Astrocyte (in vitro differentiated cells and primary cell): ENCODE results near the gene HDGF. TPM values are rescaled to one million over a fixed set of nuclear protein-coding genes. Genes with fewer than 3 reads are reported as not detected.

ENCODE experiments used
- DNase-seq: peaks from one replicate; pipeline ENCODE4 v3.0.0-alpha.2; 2010; ENCODE audit warnings: low read depth
- FAIRE-seq: peaks from 2 replicates; lab custom pipeline; 2011; peaks lifted over from hg19 to GRCh38; lab: Jason Lieb, UNC
- H2AFZ ChIP-seq: 2 replicates; pipeline ENCODE4 v1.6.0; 2012; ENCODE audit warnings: low read depth, low read length, inconsistent platforms
- H3K27ac ChIP-seq: 2 replicates; pipeline ENCODE4 v1.5.1; 2011; ENCODE audit warnings: low read depth, low read length, inconsistent platforms
- H3K27me3 ChIP-seq: 2 replicates; pipeline ENCODE4 v1.6.0; 2011; ENCODE audit warnings: low read length, inconsistent platforms; ENCODE audit not compliant: insufficient read depth
- H3K36me3 ChIP-seq: 2 replicates; pipeline ENCODE4 v1.5.1; 2011; ENCODE audit warnings: low read length, inconsistent platforms; ENCODE audit not compliant: insufficient read depth
- H3K4me1 ChIP-seq: 2 replicates; pipeline ENCODE4 v1.5.1; 2011; ENCODE audit warnings: low read length, inconsistent platforms; ENCODE audit not compliant: insufficient read depth
- H3K4me2 ChIP-seq: 2 replicates; pipeline ENCODE4 v1.6.0; 2012; ENCODE audit warnings: low read length, inconsistent platforms
- H3K4me3 ChIP-seq: 2 replicates; pipeline ENCODE4 v1.5.1; 2011; ENCODE audit warnings: low read depth, mild to moderate bottlenecking, low read length, inconsistent platforms; ENCODE audit not compliant: insufficient read depth
- H3K79me2 ChIP-seq: 2 replicates; pipeline ENCODE4 v1.6.0; 2012; ENCODE audit warnings: mild to moderate bottlenecking, low read length, inconsistent platforms; ENCODE audit not compliant: insufficient read depth
- H3K9ac ChIP-seq: 2 replicates; pipeline ENCODE4 v1.6.0; 2012; ENCODE audit warnings: mild to moderate bottlenecking, low read length, inconsistent platforms
- H3K9me3 ChIP-seq: 2 replicates; pipeline ENCODE4 v1.5.1; 2012; ENCODE audit warnings: low read depth, mild to moderate bottlenecking, low read length, inconsistent platforms; ENCODE audit not compliant: insufficient read depth
- H4K20me1 ChIP-seq: 2 replicates; pipeline ENCODE4 v1.6.0; 2012; ENCODE audit warnings: low read length, inconsistent platforms; ENCODE audit not compliant: insufficient read depth
- H3K27ac Mint-ChIP-seq: one replicate; pipeline ENCODE4 v1.8.0; 2021; ENCODE audit warnings: mild to moderate bottlenecking, mixed read lengths; ENCODE audit not compliant: unreplicated experiment
- H3K27me3 Mint-ChIP-seq: one replicate; pipeline ENCODE4 v1.8.0; 2021; ENCODE audit warnings: low read depth, mixed read lengths; ENCODE audit not compliant: unreplicated experiment
- H3K36me3 Mint-ChIP-seq: one replicate; pipeline ENCODE4 v1.8.0; 2021; ENCODE audit warnings: low read depth, mixed read lengths; ENCODE audit not compliant: unreplicated experiment
- H3K4me1 Mint-ChIP-seq: one replicate; pipeline ENCODE4 v1.8.0; 2021; ENCODE audit warnings: low read depth, mixed read lengths; ENCODE audit not compliant: unreplicated experiment
- H3K4me3 Mint-ChIP-seq: one replicate; pipeline ENCODE4 v1.8.0; 2021; ENCODE audit warnings: mild to moderate bottlenecking, moderate library complexity, mixed read lengths; ENCODE audit not compliant: unreplicated experiment
- H3K9me3 Mint-ChIP-seq: one replicate; pipeline ENCODE4 v1.8.0; 2021; ENCODE audit warnings: mild to moderate bottlenecking, mixed read lengths; ENCODE audit not compliant: unreplicated experiment
- EZH2 ChIP-seq: IDR thresholded peaks from 2 replicates; pipeline ENCODE4 v1.6.1; 2012; ENCODE audit warnings: mild to moderate bottlenecking, low read length, inconsistent platforms; ENCODE audit not compliant: insufficient read depth
- total RNA-seq: library from RNA; stranded (reverse); gene quantifications from 2 replicates; pipeline ENCODE4 v1.2.1, GENCODE V29; 2021
- TF ChIP-seq, protein P1 (sequence below): IDR thresholded peaks from 2 replicates; pipeline ENCODE4 v1.5.1; 2011; ENCODE audit warnings: low read depth, mild to moderate bottlenecking, inconsistent platforms, low read length, moderate library complexity; ENCODE audit not compliant: insufficient read depth

HDGF gene
- total RNA-seq, 1 donor from 2014 or later: 190 TPM

GRCh38 chr1:156768610-156769295 is 17.3 kb upstream of the HDGF start:
- TF ChIP-seq, protein P1, sequence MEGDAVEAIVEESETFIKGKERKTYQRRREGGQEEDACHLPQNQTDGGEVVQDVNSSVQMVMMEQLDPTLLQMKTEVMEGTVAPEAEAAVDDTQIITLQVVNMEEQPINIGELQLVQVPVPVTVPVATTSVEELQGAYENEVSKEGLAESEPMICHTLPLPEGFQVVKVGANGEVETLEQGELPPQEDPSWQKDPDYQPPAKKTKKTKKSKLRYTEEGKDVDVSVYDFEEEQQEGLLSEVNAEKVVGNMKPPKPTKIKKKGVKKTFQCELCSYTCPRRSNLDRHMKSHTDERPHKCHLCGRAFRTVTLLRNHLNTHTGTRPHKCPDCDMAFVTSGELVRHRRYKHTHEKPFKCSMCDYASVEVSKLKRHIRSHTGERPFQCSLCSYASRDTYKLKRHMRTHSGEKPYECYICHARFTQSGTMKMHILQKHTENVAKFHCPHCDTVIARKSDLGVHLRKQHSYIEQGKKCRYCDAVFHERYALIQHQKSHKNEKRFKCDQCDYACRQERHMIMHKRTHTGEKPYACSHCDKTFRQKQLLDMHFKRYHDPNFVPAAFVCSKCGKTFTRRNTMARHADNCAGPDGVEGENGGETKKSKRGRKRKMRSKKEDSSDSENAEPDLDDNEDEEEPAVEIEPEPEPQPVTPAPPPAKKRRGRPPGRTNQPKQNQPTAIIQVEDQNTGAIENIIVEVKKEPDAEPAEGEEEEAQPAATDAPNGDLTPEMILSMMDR: no peak
- TF ChIP-seq EZH2: no peak
- H3K9me3 Mint-ChIP-seq: no peaks in the 10 kb centered on the region
- no peaks in the 10 kb centered on the region for H3K27me3 Mint-ChIP-seq
- peaks cover 6% of the 10 kb centered on the region for H3K36me3 Mint-ChIP-seq
- H2AFZ ChIP-seq: no peak overlapping the region
- no peaks in the 10 kb centered on the region for H3K27me3 ChIP-seq
- peak overlapping the region; percentile 96 for H3K9ac ChIP-seq
- FAIRE-seq (no peak), DNase-seq (no peak)
- H4K20me1 ChIP-seq: peaks cover 53% of the 10 kb centered on the region
- H3K4me3 ChIP-seq: peak overlapping the region; percentile 83
- H3K27ac ChIP-seq: peak overlapping the region; percentile 90
- peaks cover 71% of the 10 kb centered on the region for H3K79me2 ChIP-seq
- peaks cover 3% of the 10 kb centered on the region for H3K36me3 ChIP-seq
- no peaks in the 10 kb centered on the region for H3K9me3 ChIP-seq
- H3K4me2 ChIP-seq: peak overlapping the region; percentile 97
- H3K27ac Mint-ChIP-seq: no peak overlapping the region
- H3K4me3 Mint-ChIP-seq: no peak overlapping the region
- peaks cover 40% of the 10 kb centered on the region for H3K4me1 Mint-ChIP-seq
- peaks cover 12% of the 10 kb centered on the region for H3K4me1 ChIP-seq

GRCh38 chr1:156767879-156768604 is 16.6 kb upstream of the HDGF start:
- no peaks in the 10 kb centered on the region for H3K9me3 ChIP-seq
- no peak overlapping the region for H3K27ac Mint-ChIP-seq
- H3K4me3 Mint-ChIP-seq: no peak overlapping the region
- DNase-seq (no peak), FAIRE-seq (no peak)
- H3K27me3 ChIP-seq: no peaks in the 10 kb centered on the region
- H3K27ac ChIP-seq: peak overlapping the region; percentile 90
- peak overlapping the region; percentile 83 for H3K4me3 ChIP-seq
- peaks cover 12% of the 10 kb centered on the region for H3K4me1 ChIP-seq
- H3K9me3 Mint-ChIP-seq: no peaks in the 10 kb centered on the region
- H3K79me2 ChIP-seq: peaks cover 63% of the 10 kb centered on the region
- H2AFZ ChIP-seq: peak overlapping the region; percentile 51
- no peak for TF ChIP-seq EZH2
- TF ChIP-seq, protein P1: no peak
- H3K36me3 Mint-ChIP-seq: peaks cover 6% of the 10 kb centered on the region
- no peaks in the 10 kb centered on the region for H3K27me3 Mint-ChIP-seq
- peaks cover 45% of the 10 kb centered on the region for H4K20me1 ChIP-seq
- H3K4me1 Mint-ChIP-seq: peaks cover 33% of the 10 kb centered on the region
- peak overlapping the region; percentile 97 for H3K4me2 ChIP-seq
- peaks cover 3% of the 10 kb centered on the region for H3K36me3 ChIP-seq
- H3K9ac ChIP-seq: peak overlapping the region; percentile 96
